ENCODE results near the gene ITPR1.

The ITPR1 gene

DNA sequence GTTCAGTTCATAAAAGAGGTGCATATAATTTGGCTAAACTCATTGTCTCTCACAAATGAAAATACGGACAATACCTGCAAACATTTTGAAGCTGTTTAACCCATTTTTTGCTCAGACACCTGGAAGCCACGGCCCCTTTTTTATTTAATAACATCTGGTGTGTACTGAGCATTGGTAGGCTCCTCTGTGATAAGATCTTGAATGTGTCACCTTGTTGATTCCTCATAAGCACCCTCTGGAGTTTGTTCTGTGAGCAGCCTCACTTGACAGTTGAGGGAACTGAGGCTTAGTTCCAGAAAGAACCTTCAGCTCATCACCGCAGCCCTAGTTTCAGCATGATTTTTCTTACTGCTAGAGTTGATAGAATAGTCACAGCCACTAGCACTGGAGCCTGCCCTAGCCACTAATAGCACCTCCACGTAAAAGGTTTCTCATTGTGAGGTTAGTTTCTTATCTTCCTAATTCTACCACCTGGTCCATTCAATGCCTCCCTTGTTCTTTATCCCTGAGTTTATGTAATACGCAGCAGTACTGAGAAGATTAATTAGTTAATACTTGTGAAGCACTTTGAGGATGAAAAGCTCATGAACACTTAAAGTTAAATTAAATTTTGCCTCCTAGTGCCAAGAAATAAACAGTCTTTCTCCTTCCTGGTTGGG, 71.9 kb downstream of the ITPR1 start:
- Histone ChIP-seq H3K36me3 (ENCODE audit: control insufficient read depth, insufficient read depth, low read length, severe bottlenecking) (no peaks in the 10 kb centered on the region), H3K9me3 (ENCODE audit: control insufficient read depth, low read length) (no peaks in the 10 kb centered on the region), H3K4me1 (ENCODE audit: control insufficient read depth, insufficient read depth, low read length) (peaks cover 16% of the 10 kb centered on the region), H3K9ac (ENCODE audit: low read length) (no peak overlapping the region), H3K4me3 (ENCODE audit: low read length) (no peak overlapping the region), H3K27me3 (replicated peaks; ENCODE audit: control insufficient read depth, insufficient read depth, low read length) (no peaks in the 10 kb centered on the region)
- DNase-seq (ENCODE audit: low read depth): no peak

- no peak for DNase-seq (ENCODE audit: low read depth)
- Histone ChIP-seq H3K36me3 (ENCODE audit: control insufficient read depth, insufficient read depth, low read length, severe bottlenecking) (no peaks in the 10 kb centered on the region), H3K9ac (ENCODE audit: low read length) (no peak overlapping the region), H3K27me3 (replicated peaks; ENCODE audit: control insufficient read depth, insufficient read depth, low read length) (no peaks in the 10 kb centered on the region), H3K9me3 (ENCODE audit: control insufficient read depth, low read length) (no peaks in the 10 kb centered on the region), H3K4me1 (ENCODE audit: control insufficient read depth, insufficient read depth, low read length) (peaks cover 16% of the 10 kb centered on the region), H3K4me3 (ENCODE audit: low read length) (peak overlapping the region; percentile 8)
These were observed 72.8 kb downstream of the ITPR1 start for GRCh38 chr3:4565809-4566501.

- Histone ChIP-seq H3K9me3 (ENCODE audit: control insufficient read depth, low read length) (no peaks in the 10 kb centered on the region), H3K36me3 (ENCODE audit: control insufficient read depth, insufficient read depth, low read length, severe bottlenecking) (no peaks in the 10 kb centered on the region), H3K9ac (ENCODE audit: low read length) (no peak overlapping the region), H3K4me1 (ENCODE audit: control insufficient read depth, insufficient read depth, low read length) (peaks cover 16% of the 10 kb centered on the region), H3K4me3 (ENCODE audit: low read length) (no peak overlapping the region), H3K27me3 (replicated peaks; ENCODE audit: control insufficient read depth, insufficient read depth, low read length) (no peaks in the 10 kb centered on the region)
- DNase-seq (ENCODE audit: low read depth): no peak
These were observed 75.7 kb downstream of the ITPR1 start for GRCh38 chr3:4568841-4569240.

DNA sequence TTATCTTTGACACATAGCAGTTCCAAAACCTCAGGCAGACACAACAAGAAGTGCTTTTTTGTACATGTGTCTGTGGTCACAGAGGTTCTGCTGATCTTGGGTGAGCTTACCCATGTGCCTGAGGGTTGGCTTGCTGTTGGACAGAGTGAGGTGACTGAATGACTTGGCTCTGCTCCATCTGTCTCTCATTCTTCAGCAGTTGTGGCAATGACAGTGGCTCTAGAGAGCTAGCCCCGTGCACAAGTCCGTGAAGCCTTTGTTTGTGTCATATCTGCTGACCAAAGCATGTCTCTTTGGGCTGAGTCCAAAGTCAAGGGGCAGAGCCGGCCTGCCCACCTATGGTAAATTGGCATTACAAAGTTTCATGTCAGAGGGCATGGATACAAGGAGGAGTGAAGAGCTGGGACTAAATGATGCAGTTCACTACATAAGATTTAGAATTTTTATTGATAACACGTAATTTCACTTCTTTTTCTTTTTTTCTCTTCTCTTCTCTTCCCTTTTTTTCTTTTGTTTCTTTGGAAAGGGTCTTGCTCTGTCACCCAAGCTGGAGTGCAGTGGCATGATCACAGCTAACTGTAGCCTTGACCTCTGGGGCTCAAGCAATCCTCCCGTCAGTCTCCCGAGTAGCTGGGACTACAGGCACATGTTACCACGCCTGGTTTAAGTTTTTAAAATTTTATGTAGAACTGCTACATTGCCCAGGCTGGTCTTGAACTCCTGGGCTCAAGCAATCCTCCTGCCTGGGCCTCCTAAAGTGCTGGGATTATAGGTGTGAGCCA, 77.9 kb downstream of the ITPR1 start:
- no peaks in the 10 kb centered on the region for H3K9me3 ChIP-seq (ENCODE audit: control insufficient read depth, low read length)
- H3K4me1 ChIP-seq (ENCODE audit: control insufficient read depth, insufficient read depth, low read length): peaks cover 8% of the 10 kb centered on the region
- no peak for DNase-seq (ENCODE audit: low read depth)
- no peak overlapping the region for H3K9ac ChIP-seq (ENCODE audit: low read length)
- no peaks in the 10 kb centered on the region for H3K27me3 ChIP-seq (replicated peaks; ENCODE audit: control insufficient read depth, insufficient read depth, low read length)
- H3K4me3 ChIP-seq (ENCODE audit: low read length): no peak overlapping the region
- no peaks in the 10 kb centered on the region for H3K36me3 ChIP-seq (ENCODE audit: control insufficient read depth, insufficient read depth, low read length, severe bottlenecking)

- DNase-seq (ENCODE audit: low read depth): no peak
- Histone ChIP-seq H3K4me3 (ENCODE audit: low read length) (no peak overlapping the region), H3K27me3 (replicated peaks; ENCODE audit: control insufficient read depth, insufficient read depth, low read length) (no peaks in the 10 kb centered on the region), H3K9me3 (ENCODE audit: control insufficient read depth, low read length) (no peaks in the 10 kb centered on the region), H3K4me1 (ENCODE audit: control insufficient read depth, insufficient read depth, low read length) (peaks cover under 1% of the 10 kb centered on the region), H3K9ac (ENCODE audit: low read length) (no peak overlapping the region), H3K36me3 (ENCODE audit: control insufficient read depth, insufficient read depth, low read length, severe bottlenecking) (no peaks in the 10 kb centered on the region)
These were observed 78.7 kb downstream of the ITPR1 start for GRCh38 chr3:4571690-4572334.

GRCh38 chr3:4573153-4573552, 80.0 kb downstream of the ITPR1 start:
- DNase-seq (ENCODE audit: low read depth): no peak
- no peaks in the 10 kb centered on the region for H3K4me1 ChIP-seq (ENCODE audit: control insufficient read depth, insufficient read depth, low read length)
- no peaks in the 10 kb centered on the region for H3K9me3 ChIP-seq (ENCODE audit: control insufficient read depth, low read length)
- no peak overlapping the region for H3K4me3 ChIP-seq (ENCODE audit: low read length)
- H3K9ac ChIP-seq (ENCODE audit: low read length): no peak overlapping the region
- H3K36me3 ChIP-seq (ENCODE audit: control insufficient read depth, insufficient read depth, low read length, severe bottlenecking): no peaks in the 10 kb centered on the region
- H3K27me3 ChIP-seq (replicated peaks; ENCODE audit: control insufficient read depth, insufficient read depth, low read length): no peaks in the 10 kb centered on the region

DNA sequence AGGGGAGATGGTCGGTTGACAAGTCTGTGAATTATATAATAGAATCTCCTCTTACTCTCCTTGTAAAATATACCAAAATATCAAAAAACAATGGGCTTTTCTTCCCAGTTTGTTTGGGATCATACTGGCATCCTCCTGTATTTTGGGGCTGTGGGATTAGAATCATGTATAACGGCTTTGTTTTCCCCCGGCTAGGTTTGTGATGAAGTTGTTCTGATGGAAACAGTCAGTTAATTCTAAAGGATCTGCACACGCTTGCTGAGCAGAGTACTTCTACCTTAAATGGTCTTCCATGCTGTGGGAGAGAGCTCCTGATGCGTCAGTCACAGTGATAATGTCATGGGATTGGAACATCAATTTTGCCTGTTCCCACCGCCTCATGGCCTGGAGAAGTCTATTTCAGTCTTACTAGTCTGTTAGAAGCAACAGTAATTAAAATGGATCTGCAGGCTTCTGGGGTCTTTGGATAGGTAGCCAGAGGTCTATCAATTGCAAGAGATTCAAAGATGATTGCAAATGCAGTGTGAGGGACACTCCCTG, 81.3 kb downstream of the ITPR1 start:
- no peaks in the 10 kb centered on the region for H3K9me3 ChIP-seq (ENCODE audit: control insufficient read depth, low read length)
- H3K4me1 ChIP-seq (ENCODE audit: control insufficient read depth, insufficient read depth, low read length): no peaks in the 10 kb centered on the region
- H3K9ac ChIP-seq (ENCODE audit: low read length): no peak overlapping the region
- no peaks in the 10 kb centered on the region for H3K36me3 ChIP-seq (ENCODE audit: control insufficient read depth, insufficient read depth, low read length, severe bottlenecking)
- no peak overlapping the region for H3K4me3 ChIP-seq (ENCODE audit: low read length)
- no peaks in the 10 kb centered on the region for H3K27me3 ChIP-seq (replicated peaks; ENCODE audit: control insufficient read depth, insufficient read depth, low read length)
- DNase-seq (ENCODE audit: low read depth): no peak

- no peaks in the 10 kb centered on the region for H3K27me3 ChIP-seq (replicated peaks; ENCODE audit: control insufficient read depth, insufficient read depth, low read length)
- no peak overlapping the region for H3K9ac ChIP-seq (ENCODE audit: low read length)
- no peaks in the 10 kb centered on the region for H3K36me3 ChIP-seq (ENCODE audit: control insufficient read depth, insufficient read depth, low read length, severe bottlenecking)
- peak; percentile 19 for DNase-seq (ENCODE audit: low read depth)
- H3K4me1 ChIP-seq (ENCODE audit: control insufficient read depth, insufficient read depth, low read length): no peaks in the 10 kb centered on the region
- H3K4me3 ChIP-seq (ENCODE audit: low read length): no peak overlapping the region
- no peaks in the 10 kb centered on the region for H3K9me3 ChIP-seq (ENCODE audit: control insufficient read depth, low read length)
These were observed 82.2 kb downstream of the ITPR1 start for GRCh38 chr3:4575381-4575780.

- H3K27me3 ChIP-seq (replicated peaks; ENCODE audit: control insufficient read depth, insufficient read depth, low read length): peaks cover 3% of the 10 kb centered on the region
- DNase-seq (ENCODE audit: low read depth): no peak
These were observed 84.6 kb downstream of the ITPR1 start for GRCh38 chr3:4577721-4578120.

GRCh38 chr3:4580346-4581123, 87.4 kb downstream of the ITPR1 start:
- Histone ChIP-seq H3K4me1 (ENCODE audit: control insufficient read depth, insufficient read depth, low read length) (peaks cover 22% of the 10 kb centered on the region), H3K4me3 (ENCODE audit: low read length) (no peak overlapping the region)
- no peak for DNase-seq (ENCODE audit: low read depth)

More at GRCh38 chr3:4577721-4578120, 84.6 kb downstream of the ITPR1 start:
- no peak overlapping the region for H3K9ac ChIP-seq (ENCODE audit: low read length)
- no peak overlapping the region for H3K4me3 ChIP-seq (ENCODE audit: low read length)
- no peaks in the 10 kb centered on the region for H3K36me3 ChIP-seq (ENCODE audit: control insufficient read depth, insufficient read depth, low read length, severe bottlenecking)
- peaks cover 6% of the 10 kb centered on the region for H3K4me1 ChIP-seq (ENCODE audit: control insufficient read depth, insufficient read depth, low read length)
- no peaks in the 10 kb centered on the region for H3K9me3 ChIP-seq (ENCODE audit: control insufficient read depth, low read length)

More at GRCh38 chr3:4580346-4581123, 87.4 kb downstream of the ITPR1 start:
- no peak overlapping the region for H3K9ac ChIP-seq (ENCODE audit: low read length)
- no peaks in the 10 kb centered on the region for H3K9me3 ChIP-seq (ENCODE audit: control insufficient read depth, low read length)
- H3K27me3 ChIP-seq (replicated peaks; ENCODE audit: control insufficient read depth, insufficient read depth, low read length): peaks cover 3% of the 10 kb centered on the region
- H3K36me3 ChIP-seq (ENCODE audit: control insufficient read depth, insufficient read depth, low read length, severe bottlenecking): no peaks in the 10 kb centered on the region

Data from adipocyte (in vitro differentiated cells).